ENCODE data around the gene CYTH1.

CYTH1 gene

GRCh38 chr17:78642707-78643106 lies 139.4 kb downstream of the CYTH1 start:
- no peak overlapping the region for H3K27ac ChIP-seq
- H3K4me1 ChIP-seq (ENCODE audit: control insufficient read depth in 1 of 2, insufficient read depth in 1 of 2, low read depth in 1 of 2, low read length in 1 of 2) = peaks cover 11 to 26% of the 10 kb centered on the region in 2 experiments
- H3K4me3 ChIP-seq (ENCODE audit: low read depth in 1 of 2, low read length in 1 of 2) = no peak overlapping the region
- peaks cover 22% of the 10 kb centered on the region for H3K27me3 ChIP-seq
- no peak for TF ChIP-seq CTCF (IDR thresholded peaks at IDR 0.05)
- no peaks in the 10 kb centered on the region for H3K36me3 ChIP-seq
- H3K9me3 ChIP-seq = no peaks in the 10 kb centered on the region

GRCh38 chr17:78641666-78642065 lies 140.4 kb downstream of the CYTH1 start:
- no peaks in the 10 kb centered on the region for H3K9me3 ChIP-seq
- H3K4me1 ChIP-seq (ENCODE audit: control insufficient read depth in 1 of 2, insufficient read depth in 1 of 2, low read depth in 1 of 2, low read length in 1 of 2) = peaks cover 11 to 26% of the 10 kb centered on the region in 2 experiments
- no peak for TF ChIP-seq CTCF (IDR thresholded peaks at IDR 0.05)
- H3K27me3 ChIP-seq = peaks cover 22% of the 10 kb centered on the region
- no peaks in the 10 kb centered on the region for H3K36me3 ChIP-seq
- no peak overlapping the region for H3K27ac ChIP-seq
- no peak overlapping the region for H3K4me3 ChIP-seq (ENCODE audit: low read depth in 1 of 2, low read length in 1 of 2)

GRCh38 chr17:78641243-78641642 lies 140.8 kb downstream of the CYTH1 start:
- H3K27me3 ChIP-seq = peaks cover 20% of the 10 kb centered on the region
- H3K4me3 ChIP-seq (ENCODE audit: low read depth in 1 of 2, low read length in 1 of 2) = no peak overlapping the region
- no peaks in the 10 kb centered on the region for H3K9me3 ChIP-seq
- no peak overlapping the region for H3K27ac ChIP-seq
- TF ChIP-seq CTCF (IDR thresholded peaks at IDR 0.05) = no peak
- H3K36me3 ChIP-seq = no peaks in the 10 kb centered on the region
- H3K4me1 ChIP-seq (ENCODE audit: control insufficient read depth in 1 of 2, insufficient read depth in 1 of 2, low read depth in 1 of 2, low read length in 1 of 2) = peaks cover 11 to 25% of the 10 kb centered on the region in 2 experiments

DNA sequence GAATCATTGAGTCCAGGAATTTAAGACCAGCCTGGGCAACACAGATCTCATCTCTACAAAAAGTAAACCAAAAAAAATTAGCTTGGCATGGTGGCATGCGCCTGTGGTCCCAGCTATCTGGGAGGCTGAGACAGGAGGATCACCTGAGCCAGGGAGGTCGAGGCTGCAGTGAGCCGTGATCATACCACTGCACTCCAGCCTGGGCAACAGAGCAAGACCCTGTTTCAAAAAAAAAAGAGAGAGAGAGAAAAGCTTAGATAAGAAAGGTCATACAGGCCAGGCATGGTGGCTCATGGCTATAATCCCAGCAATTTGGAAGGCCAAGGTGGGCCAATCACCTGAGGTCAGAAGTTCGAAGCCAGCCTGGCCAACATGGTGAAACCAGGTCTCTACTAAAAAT lies 141.4 kb downstream of the CYTH1 start:
- peaks cover 7 to 20% of the 10 kb centered on the region in 2 experiments for H3K4me1 ChIP-seq (ENCODE audit: control insufficient read depth in 1 of 2, insufficient read depth in 1 of 2, low read depth in 1 of 2, low read length in 1 of 2)
- H3K9me3 ChIP-seq = no peaks in the 10 kb centered on the region
- no peak overlapping the region for H3K4me3 ChIP-seq (ENCODE audit: low read depth in 1 of 2, low read length in 1 of 2)
- H3K27ac ChIP-seq = no peak overlapping the region
- TF ChIP-seq CTCF (IDR thresholded peaks at IDR 0.05) = no peak
- H3K27me3 ChIP-seq = peaks cover 15% of the 10 kb centered on the region
- no peaks in the 10 kb centered on the region for H3K36me3 ChIP-seq

DNA sequence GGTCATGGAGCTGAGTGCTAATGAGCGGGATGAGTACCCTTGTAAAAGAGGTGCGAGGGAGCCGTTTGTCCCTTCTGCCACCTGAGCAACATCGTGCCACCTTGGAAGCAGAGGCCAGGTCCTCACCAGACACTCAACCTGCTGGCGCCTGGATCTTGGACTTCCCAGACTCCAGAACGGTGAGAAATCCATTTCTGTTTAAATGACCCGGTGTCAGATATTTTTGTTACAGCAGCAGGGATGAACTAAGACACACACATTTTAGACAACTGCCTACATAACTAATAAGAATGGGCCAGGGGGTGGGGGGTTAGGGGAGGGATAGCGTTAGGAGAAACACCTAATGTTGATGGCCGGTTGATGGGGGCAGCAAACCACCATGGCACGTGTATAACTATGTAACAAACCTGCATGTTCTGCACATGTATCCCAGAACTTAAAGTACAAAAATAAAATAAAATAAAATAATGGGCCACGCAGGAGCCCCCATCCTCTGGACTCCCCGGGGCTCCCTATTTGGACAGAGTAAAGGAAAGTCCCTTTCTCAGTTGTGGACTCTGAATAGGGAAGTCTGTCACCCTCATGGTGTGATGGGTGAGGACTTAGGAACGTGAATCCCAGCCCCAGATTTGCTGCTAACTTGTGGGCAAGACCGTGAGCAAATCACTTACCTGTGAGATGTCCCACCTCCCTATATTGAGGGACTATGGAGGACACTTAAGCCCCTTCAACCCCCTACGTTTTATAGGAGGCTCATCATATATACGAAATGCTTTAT lies 144.2 kb downstream of the CYTH1 start:
- no peaks in the 10 kb centered on the region for H3K27me3 ChIP-seq
- H3K27ac ChIP-seq = no peak overlapping the region
- H3K9me3 ChIP-seq = no peaks in the 10 kb centered on the region
- no peaks in the 10 kb centered on the region for H3K36me3 ChIP-seq
- H3K4me3 ChIP-seq (ENCODE audit: low read depth in 1 of 2, low read length in 1 of 2) = no peak overlapping the region
- TF ChIP-seq CTCF (IDR thresholded peaks at IDR 0.05) = no peak
- peaks cover 7 to 15% of the 10 kb centered on the region in 2 experiments for H3K4me1 ChIP-seq (ENCODE audit: control insufficient read depth in 1 of 2, insufficient read depth in 1 of 2, low read depth in 1 of 2, low read length in 1 of 2)
